Mesendoderm (in vitro differentiated cells): Measurements from ENCODE around the gene PXMP4.

ENCODE experiments used
- DNase-seq: peaks from one replicate; pipeline ENCODE4 v3.0.0; 2013
- H2AK5ac ChIP-seq: 2 replicates; pipeline ENCODE4 v1.6.1; 2013; ENCODE audit warnings: low read length, inconsistent platforms
- H2BK120ac ChIP-seq: 2 replicates; pipeline ENCODE4 v1.6.1; 2013; ENCODE audit warnings: low read depth, mild to moderate bottlenecking, low read length, moderate library complexity, mixed read lengths
- H2BK15ac ChIP-seq: replicated peaks from 2 replicates; pipeline ENCODE4 v1.6.1; 2013; ENCODE audit warnings: low read depth, mild to moderate bottlenecking, moderate library complexity
- H2BK5ac ChIP-seq: 2 replicates; pipeline ENCODE4 v1.6.1; 2013; ENCODE audit warnings: low read length, inconsistent platforms
- H3K18ac ChIP-seq: 2 replicates; pipeline ENCODE4 v1.6.1; 2013; ENCODE audit warnings: mild to moderate bottlenecking, low read length, mixed read lengths
- H3K23ac ChIP-seq: one replicate; pipeline ENCODE4 v1.6.1; 2013; ENCODE audit warnings: low read length
- H3K27ac ChIP-seq: 2 replicates; pipeline ENCODE4 v1.5.1; 2013; ENCODE audit warnings: low read depth, mild to moderate bottlenecking, inconsistent platforms, low read length, moderate library complexity
- H3K27me3 ChIP-seq: 2 replicates; pipeline ENCODE4 v1.6.1; 2013; ENCODE audit warnings: low read length, control low read depth, mild to moderate bottlenecking, inconsistent platforms; ENCODE audit not compliant: insufficient read depth, poor library complexity
- H3K36me3 ChIP-seq: 2 replicates; pipeline ENCODE4 v1.6.1; 2013; ENCODE audit warnings: low read length, inconsistent platforms; ENCODE audit not compliant: control insufficient read depth, insufficient read depth
- H3K4ac ChIP-seq: one replicate; pipeline ENCODE4 v1.6.1; 2013; ENCODE audit warnings: low read depth, mild to moderate bottlenecking, low read length, moderate library complexity
- H3K4me1 ChIP-seq: 2 replicates; pipeline ENCODE4 v1.6.1; 2013; ENCODE audit warnings: low read depth, low read length, inconsistent platforms; ENCODE audit not compliant: control insufficient read depth
- H3K4me2 ChIP-seq: 2 replicates; pipeline ENCODE4 v1.6.1; 2013; ENCODE audit warnings: low read length
- H3K4me3 ChIP-seq: 2 replicates; pipeline ENCODE4 v1.5.1; 2013; ENCODE audit warnings: mild to moderate bottlenecking, low read length
- H3K56ac ChIP-seq: one replicate; pipeline ENCODE4 v1.6.1; 2013; ENCODE audit warnings: low read length
- H3K79me1 ChIP-seq: 2 replicates; pipeline ENCODE4 v1.6.1; 2013; ENCODE audit warnings: low read length, inconsistent platforms
- H3K79me2 ChIP-seq: 2 replicates; pipeline ENCODE4 v1.6.1; 2013; ENCODE audit warnings: mild to moderate bottlenecking, low read length; ENCODE audit not compliant: control insufficient read depth, insufficient read depth
- H3K9ac ChIP-seq: 2 replicates; pipeline ENCODE4 v1.6.1; 2013; ENCODE audit warnings: low read length, inconsistent platforms
- H4K5ac ChIP-seq: one replicate; pipeline ENCODE4 v1.6.1; 2013; ENCODE audit warnings: low read length
- H4K8ac ChIP-seq: one replicate; pipeline ENCODE4 v1.6.1; 2013; ENCODE audit warnings: low read depth, mild to moderate bottlenecking, control low read depth, low read length, moderate library complexity
- WGBS: extraction: QIAGEN DNeasy Blood & Tissue Kit; methylation state at CpG from one replicate; pipeline ENCODE4 v1.1.7; 2013; ENCODE audit warnings: low lambda C conversion rate, missing lambda C conversion rate; ENCODE audit not compliant: insufficient coverage; ENCODE audit errors: extremely low coverage; 5-methylcytosine and 5-hydroxymethylcytosine counted together

The PXMP4 gene

DNA sequence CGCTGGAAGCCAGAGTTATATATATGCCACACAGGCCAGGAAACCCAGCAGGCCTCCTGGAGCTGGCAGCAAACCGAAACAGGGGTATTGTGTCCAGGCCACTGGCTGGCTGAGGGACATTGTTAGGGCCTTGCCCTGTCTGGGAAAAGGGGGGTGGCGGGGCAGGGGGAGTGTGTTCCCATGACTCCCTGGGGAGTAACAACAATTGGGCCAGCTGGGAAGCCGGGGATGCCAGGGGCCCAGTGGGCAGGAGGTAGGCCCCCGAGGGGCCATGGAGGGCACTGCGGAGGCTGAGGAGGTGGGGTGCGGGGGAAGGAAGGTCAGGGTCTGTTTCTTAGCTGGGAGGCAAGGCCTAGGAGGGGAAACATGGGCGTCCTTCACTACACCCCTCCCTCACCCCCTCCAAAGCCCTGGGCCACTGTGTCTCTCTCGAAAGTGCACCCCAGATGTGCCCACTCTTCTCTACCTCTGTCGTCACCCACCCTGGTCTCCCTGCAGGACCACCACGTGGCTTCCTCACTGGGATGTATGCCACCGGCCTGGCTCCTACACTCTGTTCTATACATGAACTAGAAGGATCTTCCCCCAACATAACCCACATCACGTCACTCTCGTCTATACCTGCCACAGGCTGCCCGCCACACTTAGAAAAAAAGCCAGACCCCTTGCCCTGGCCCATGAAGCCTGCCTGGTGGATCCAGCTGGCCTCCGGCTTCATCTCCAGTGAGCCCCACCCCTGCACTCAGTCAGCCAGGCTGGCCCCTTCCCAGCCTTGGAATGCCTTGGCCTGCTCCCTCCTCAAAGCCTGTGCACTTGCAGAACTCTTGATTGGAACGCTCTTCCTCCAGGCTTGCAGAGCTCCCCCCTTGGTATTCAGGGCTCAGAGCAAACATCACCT lies 26.1 kb downstream of the PXMP4 start:
- DNase-seq, result no peak
- H3K56ac ChIP-seq, result no peak overlapping the region
- H3K4me3 ChIP-seq, result no peak overlapping the region
- no peak overlapping the region for H4K5ac ChIP-seq
- no peaks in the 10 kb centered on the region for H3K79me1 ChIP-seq
- H3K4ac ChIP-seq, result no peak overlapping the region
- H3K27me3 ChIP-seq, result no peaks in the 10 kb centered on the region
- no peak overlapping the region for H3K27ac ChIP-seq
- H2BK15ac ChIP-seq, result no peak overlapping the region
- no peak overlapping the region for H2AK5ac ChIP-seq
- no peak overlapping the region for H3K9ac ChIP-seq
- no peaks in the 10 kb centered on the region for H3K4me1 ChIP-seq
- H3K79me2 ChIP-seq, result no peaks in the 10 kb centered on the region
- no peak overlapping the region for H3K23ac ChIP-seq
- no CpG with 5 or more reads among the region's 17 CpGs for WGBS
- no peak overlapping the region for H3K4me2 ChIP-seq
- H4K8ac ChIP-seq, result no peak overlapping the region
- H3K18ac ChIP-seq, result no peak overlapping the region
- H3K36me3 ChIP-seq, result no peaks in the 10 kb centered on the region
- H2BK5ac ChIP-seq, result no peak overlapping the region
- H2BK120ac ChIP-seq, result no peak overlapping the region

GRCh38 chr20:33693289-33693688 lies 26.8 kb downstream of the PXMP4 start:
- Histone ChIP-seq H2BK5ac (no peak overlapping the region), H3K18ac (no peak overlapping the region), H4K5ac (no peak overlapping the region), H3K56ac (no peak overlapping the region), H4K8ac (no peak overlapping the region), H3K4me1 (no peaks in the 10 kb centered on the region), H3K36me3 (no peaks in the 10 kb centered on the region), H3K4me3 (no peak overlapping the region), H3K79me2 (no peaks in the 10 kb centered on the region), H2BK120ac (no peak overlapping the region), H2AK5ac (no peak overlapping the region), H3K9ac (no peak overlapping the region), H3K4ac (no peak overlapping the region), H3K79me1 (no peaks in the 10 kb centered on the region), H3K23ac (no peak overlapping the region), H3K4me2 (no peak overlapping the region), H3K27me3 (no peaks in the 10 kb centered on the region), H2BK15ac (no peak overlapping the region), H3K27ac (no peak overlapping the region)
- no CpG with 5 or more reads among the region's 5 CpGs for WGBS
- no peak for DNase-seq

- WGBS, result no CpG with 5 or more reads among the region's 4 CpGs
- Histone ChIP-seq H3K9ac (no peak overlapping the region), H3K4me2 (no peak overlapping the region), H3K23ac (no peak overlapping the region), H4K5ac (no peak overlapping the region), H3K4me3 (no peak overlapping the region), H3K56ac (no peak overlapping the region), H2BK5ac (no peak overlapping the region), H2BK15ac (no peak overlapping the region), H4K8ac (no peak overlapping the region), H2BK120ac (no peak overlapping the region), H3K4me1 (peaks cover 5% of the 10 kb centered on the region), H3K27me3 (no peaks in the 10 kb centered on the region), H2AK5ac (no peak overlapping the region), H3K79me1 (no peaks in the 10 kb centered on the region), H3K18ac (no peak overlapping the region), H3K79me2 (peaks cover 7% of the 10 kb centered on the region), H3K36me3 (no peaks in the 10 kb centered on the region), H3K27ac (no peak overlapping the region), H3K4ac (no peak overlapping the region)
- DNase-seq, result no peak
Observed at GRCh38 chr20:33689973-33690372, 30.1 kb downstream of the PXMP4 start.

- no CpG with 5 or more reads among the region's 1 CpG for WGBS
- no peak for DNase-seq
- no peak overlapping the region for H3K23ac ChIP-seq
- no peak overlapping the region for H3K56ac ChIP-seq
- no peak overlapping the region for H3K27ac ChIP-seq
- no peak overlapping the region for H4K5ac ChIP-seq
- H3K4me1 ChIP-seq, result peaks cover 7% of the 10 kb centered on the region
- H3K4ac ChIP-seq, result no peak overlapping the region
- H3K9ac ChIP-seq, result no peak overlapping the region
- H3K4me3 ChIP-seq, result no peak overlapping the region
- H2BK120ac ChIP-seq, result no peak overlapping the region
- no peak overlapping the region for H4K8ac ChIP-seq
- H3K79me2 ChIP-seq, result peaks cover 11% of the 10 kb centered on the region
- H2BK15ac ChIP-seq, result no peak overlapping the region
- H2BK5ac ChIP-seq, result no peak overlapping the region
- no peaks in the 10 kb centered on the region for H3K27me3 ChIP-seq
- H3K18ac ChIP-seq, result no peak overlapping the region
- peaks cover 3% of the 10 kb centered on the region for H3K79me1 ChIP-seq
- H3K36me3 ChIP-seq, result no peaks in the 10 kb centered on the region
- H3K4me2 ChIP-seq, result no peak overlapping the region
- no peak overlapping the region for H2AK5ac ChIP-seq
Observed at GRCh38 chr20:33689493-33689892, 30.6 kb downstream of the PXMP4 start.

- peaks cover 6% of the 10 kb centered on the region for H3K79me1 ChIP-seq
- no peak for DNase-seq
- H4K5ac ChIP-seq, result no peak overlapping the region
- no peak overlapping the region for H2BK15ac ChIP-seq
- no CpG with 5 or more reads among the region's 3 CpGs for WGBS
- H3K9ac ChIP-seq, result no peak overlapping the region
- H3K36me3 ChIP-seq, result no peaks in the 10 kb centered on the region
- no peak overlapping the region for H3K56ac ChIP-seq
- peaks cover 7% of the 10 kb centered on the region for H3K4me1 ChIP-seq
- H2BK5ac ChIP-seq, result no peak overlapping the region
- H3K4me3 ChIP-seq, result no peak overlapping the region
- H3K27me3 ChIP-seq, result no peaks in the 10 kb centered on the region
- H3K23ac ChIP-seq, result no peak overlapping the region
- no peak overlapping the region for H3K4ac ChIP-seq
- no peak overlapping the region for H3K27ac ChIP-seq
- no peak overlapping the region for H4K8ac ChIP-seq
- H3K4me2 ChIP-seq, result no peak overlapping the region
- H3K18ac ChIP-seq, result no peak overlapping the region
- H2BK120ac ChIP-seq, result no peak overlapping the region
- no peak overlapping the region for H2AK5ac ChIP-seq
- H3K79me2 ChIP-seq, result peaks cover 16% of the 10 kb centered on the region
Observed at GRCh38 chr20:33688938-33689424, 31.1 kb downstream of the PXMP4 start.
